ENCODE data around the gene TDRD7.

TDRD7 gene, protein sequence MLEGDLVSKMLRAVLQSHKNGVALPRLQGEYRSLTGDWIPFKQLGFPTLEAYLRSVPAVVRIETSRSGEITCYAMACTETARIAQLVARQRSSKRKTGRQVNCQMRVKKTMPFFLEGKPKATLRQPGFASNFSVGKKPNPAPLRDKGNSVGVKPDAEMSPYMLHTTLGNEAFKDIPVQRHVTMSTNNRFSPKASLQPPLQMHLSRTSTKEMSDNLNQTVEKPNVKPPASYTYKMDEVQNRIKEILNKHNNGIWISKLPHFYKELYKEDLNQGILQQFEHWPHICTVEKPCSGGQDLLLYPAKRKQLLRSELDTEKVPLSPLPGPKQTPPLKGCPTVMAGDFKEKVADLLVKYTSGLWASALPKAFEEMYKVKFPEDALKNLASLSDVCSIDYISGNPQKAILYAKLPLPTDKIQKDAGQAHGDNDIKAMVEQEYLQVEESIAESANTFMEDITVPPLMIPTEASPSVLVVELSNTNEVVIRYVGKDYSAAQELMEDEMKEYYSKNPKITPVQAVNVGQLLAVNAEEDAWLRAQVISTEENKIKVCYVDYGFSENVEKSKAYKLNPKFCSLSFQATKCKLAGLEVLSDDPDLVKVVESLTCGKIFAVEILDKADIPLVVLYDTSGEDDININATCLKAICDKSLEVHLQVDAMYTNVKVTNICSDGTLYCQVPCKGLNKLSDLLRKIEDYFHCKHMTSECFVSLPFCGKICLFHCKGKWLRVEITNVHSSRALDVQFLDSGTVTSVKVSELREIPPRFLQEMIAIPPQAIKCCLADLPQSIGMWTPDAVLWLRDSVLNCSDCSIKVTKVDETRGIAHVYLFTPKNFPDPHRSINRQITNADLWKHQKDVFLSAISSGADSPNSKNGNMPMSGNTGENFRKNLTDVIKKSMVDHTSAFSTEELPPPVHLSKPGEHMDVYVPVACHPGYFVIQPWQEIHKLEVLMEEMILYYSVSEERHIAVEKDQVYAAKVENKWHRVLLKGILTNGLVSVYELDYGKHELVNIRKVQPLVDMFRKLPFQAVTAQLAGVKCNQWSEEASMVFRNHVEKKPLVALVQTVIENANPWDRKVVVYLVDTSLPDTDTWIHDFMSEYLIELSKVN

DNA sequence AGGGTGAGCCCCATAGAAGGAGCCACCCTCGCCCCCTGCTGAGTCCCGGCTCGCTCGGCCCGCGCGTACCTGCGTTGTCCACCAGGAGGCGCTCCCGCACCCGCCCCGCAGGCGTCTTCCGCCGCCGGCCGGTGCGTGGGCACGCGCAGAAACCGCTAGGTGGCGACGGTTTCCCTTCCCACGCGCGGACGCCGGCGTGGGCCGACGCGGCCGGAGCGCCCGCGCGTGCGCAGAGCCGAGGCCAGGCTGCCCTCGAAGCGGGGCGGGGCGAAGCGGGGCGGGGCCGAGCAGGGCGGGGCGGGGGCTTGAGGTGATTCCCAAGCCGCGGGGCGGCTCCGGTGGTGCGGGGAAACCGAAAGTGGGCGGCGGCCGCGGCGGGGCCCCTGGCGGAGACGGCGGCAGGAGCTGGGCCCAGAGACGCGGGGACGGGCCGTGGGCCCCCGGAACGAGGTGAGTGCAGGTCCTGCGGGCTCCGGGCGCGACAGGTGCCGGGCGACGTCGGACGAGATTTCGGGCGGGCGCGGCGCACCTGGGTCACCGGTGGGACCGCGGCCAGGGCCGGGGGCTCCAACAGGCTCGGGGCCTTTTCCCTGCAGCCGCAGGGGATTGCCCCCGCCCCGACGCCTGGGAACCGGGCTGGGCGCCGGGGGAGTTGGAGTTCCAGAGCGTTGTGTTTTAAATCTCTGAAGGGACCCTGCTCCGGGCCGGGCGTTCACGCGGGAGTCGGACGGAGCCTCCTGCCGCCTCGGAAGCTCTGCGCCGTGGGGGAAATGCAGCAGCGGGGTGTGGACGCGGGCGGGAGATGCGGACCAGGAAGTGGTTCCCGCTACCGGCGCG, at the start of gene TDRD7:
TSS of gene TDRD7 (plus strand) at position 308 of the 837 bp plus-strand sequence. CDS start 16,370 bp downstream, outside the sequence.
- DNase-seq (ENCODE audit: low spot score), result peak; percentile 94

DNA sequence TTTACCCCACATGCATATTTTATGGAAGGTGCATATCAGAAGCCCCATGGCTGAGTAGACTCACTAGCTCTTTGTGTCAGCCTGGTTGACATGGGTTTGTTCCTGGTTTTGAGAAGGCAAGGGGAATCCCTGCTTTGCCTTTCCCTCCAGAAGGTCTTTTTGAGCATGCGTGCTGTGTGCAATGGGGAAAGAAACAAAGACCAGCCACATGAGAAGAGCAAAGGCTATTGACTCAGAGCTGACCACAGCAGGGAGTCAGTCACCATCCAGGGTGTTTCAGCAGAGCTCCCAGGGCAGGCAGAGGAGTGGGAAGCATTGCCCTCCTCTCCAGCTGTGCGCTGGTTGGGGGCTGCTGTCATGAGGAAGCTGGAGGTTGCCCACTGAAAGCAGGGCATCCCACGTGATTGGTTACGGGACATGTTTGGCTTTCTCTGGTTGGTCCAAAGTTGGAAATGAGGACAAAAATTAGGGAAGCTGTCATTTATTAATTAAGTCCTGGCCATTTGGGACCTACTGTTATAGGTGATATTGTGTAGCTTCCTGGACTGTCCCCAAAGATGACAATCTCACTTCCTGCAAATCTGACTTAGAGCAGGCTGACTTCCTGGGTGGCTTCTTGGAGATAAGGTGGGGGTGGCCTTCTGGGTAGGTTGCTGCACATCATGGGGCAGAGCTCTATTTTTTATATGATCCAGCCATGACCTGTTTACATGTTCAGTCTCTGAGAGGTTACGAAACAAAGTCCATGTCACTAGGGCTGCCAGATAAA, 48.9 kb upstream of the TDRD7 start:
- no peak for DNase-seq (ENCODE audit: low spot score)

GRCh38 chr9:97363661-97364299, 48.1 kb upstream of the TDRD7 start:
- no peak for DNase-seq (ENCODE audit: low spot score)

- DNase-seq (ENCODE audit: low spot score), result no peak
Measured at GRCh38 chr9:97364769-97365490, 47.0 kb upstream of the TDRD7 start.

GRCh38 chr9:97365634-97366033, 46.3 kb upstream of the TDRD7 start:
- DNase-seq (ENCODE audit: low spot score), result no peak

DNA sequence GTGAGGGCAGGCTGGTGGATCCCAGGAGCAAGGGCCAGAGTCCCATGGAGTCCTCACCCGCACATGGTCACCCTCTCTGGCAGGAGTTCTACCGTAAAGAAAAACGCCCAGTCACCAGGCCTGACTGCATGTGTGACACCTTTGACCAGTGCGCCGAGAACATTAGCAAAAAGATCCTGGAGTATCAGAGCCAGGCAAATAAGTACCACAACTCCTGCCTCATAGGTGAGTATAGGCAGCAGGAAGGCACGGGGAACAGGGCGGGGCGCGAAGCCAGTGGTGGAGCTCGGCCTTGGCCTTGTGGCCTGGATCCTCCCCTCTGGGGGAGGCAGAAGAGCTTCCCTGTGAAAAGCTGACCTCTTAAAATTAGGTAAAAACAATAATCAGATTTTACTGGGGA, 45.4 kb upstream of the TDRD7 start:
- DNase-seq (ENCODE audit: low spot score), result peak; percentile 55

GRCh38 chr9:97366889-97367288, 45.0 kb upstream of the TDRD7 start:
- peak; percentile 25 for DNase-seq (ENCODE audit: low spot score)

DNA sequence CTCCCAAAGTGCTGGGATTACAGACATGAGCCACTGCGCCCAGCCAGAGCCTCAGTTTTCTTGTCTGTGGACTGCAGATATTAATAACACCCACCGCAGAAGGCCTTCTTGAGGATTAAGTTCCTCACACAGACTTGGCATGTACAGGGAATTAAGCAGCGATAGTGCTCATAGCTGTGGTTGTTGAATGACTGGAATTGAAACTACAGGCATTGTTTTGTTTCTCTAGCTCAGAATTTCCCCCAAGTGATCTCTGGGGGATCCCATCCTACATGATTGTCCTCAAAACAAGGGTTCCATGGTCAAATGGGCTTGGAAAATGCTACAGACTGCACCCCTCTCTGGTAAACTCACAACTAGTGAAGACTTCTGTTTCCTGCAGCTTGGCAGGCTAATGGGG, 44.2 kb upstream of the TDRD7 start:
- no peak for DNase-seq (ENCODE audit: low spot score)

DNA sequence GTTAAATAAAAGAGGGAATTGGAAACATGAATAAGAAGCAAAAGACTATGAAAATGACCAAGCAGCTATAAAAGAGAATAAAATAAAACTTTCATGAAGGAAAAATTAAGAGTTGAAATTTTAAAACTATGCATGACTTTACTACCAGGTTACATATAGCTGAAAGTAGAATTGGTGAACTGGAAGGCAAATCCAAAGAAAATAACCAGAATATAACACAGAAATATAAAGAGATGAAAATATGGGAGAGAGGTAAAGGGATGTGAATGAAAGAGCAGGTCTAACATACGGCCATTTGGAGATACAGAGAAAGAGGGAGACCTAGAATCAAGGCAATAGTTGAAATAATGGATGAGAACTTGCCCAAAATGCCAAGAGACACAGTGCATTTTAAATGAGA, 42.9 kb upstream of the TDRD7 start:
- no peak for DNase-seq (ENCODE audit: low spot score)

GRCh38 chr9:97372580-97372979, 39.3 kb upstream of the TDRD7 start:
- DNase-seq (ENCODE audit: low spot score), result no peak

GRCh38 chr9:97373331-97373730, 38.6 kb upstream of the TDRD7 start:
- no peak for DNase-seq (ENCODE audit: low spot score)

DNA sequence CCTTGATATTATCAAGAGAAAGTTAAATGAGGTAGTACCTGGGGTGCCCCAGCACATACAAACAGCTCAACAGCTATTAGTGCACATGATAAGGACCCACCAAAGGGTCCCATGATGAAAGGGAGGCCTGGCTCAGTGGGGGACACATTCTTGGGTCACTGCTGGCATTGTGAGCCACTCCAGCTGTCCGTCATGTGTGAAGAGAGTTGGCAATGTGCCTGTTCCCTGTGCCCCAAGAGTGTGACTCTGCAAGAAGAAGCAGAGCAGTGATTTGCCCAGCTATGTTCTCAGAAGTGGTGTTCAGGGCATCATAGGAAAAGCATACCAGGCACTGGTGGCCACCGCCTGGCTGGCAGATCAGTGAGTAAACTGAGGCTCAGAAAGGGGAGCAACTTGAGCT, 37.1 kb upstream of the TDRD7 start:
- DNase-seq (ENCODE audit: low spot score), result no peak

- DNase-seq (ENCODE audit: low spot score), result no peak
Measured at GRCh38 chr9:97376902-97377301, 35.0 kb upstream of the TDRD7 start.

DNA sequence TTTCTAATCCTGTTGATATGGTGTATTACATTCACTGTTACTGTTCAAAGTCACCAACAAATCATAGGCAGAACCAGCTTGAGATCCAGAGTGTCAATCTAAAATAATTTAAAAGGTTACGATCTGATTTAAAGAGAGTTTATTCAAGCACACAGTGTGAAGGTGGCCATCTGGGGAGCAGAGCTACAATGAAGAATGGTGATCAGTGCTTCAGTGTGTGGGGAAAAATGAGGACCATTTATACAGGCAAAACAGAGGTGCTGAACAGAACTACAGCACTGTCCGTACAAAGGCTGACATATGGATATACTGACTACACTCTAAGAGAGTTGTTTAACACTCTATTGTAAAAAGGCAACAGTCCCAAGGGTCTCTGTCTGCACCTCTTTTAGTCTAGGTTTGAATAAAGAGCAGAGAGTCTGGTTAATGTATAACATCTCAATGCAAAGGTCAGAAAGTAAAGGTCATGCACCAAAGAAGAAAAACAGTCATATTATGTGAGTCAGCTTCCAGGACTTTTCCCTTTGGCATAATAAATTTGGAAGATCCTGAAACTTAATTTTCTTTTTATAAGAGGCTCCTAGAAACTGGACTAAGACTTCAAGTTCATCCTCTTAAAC, 29.7 kb upstream of the TDRD7 start:
- DNase-seq (ENCODE audit: low spot score), result peak; percentile 62

DNA sequence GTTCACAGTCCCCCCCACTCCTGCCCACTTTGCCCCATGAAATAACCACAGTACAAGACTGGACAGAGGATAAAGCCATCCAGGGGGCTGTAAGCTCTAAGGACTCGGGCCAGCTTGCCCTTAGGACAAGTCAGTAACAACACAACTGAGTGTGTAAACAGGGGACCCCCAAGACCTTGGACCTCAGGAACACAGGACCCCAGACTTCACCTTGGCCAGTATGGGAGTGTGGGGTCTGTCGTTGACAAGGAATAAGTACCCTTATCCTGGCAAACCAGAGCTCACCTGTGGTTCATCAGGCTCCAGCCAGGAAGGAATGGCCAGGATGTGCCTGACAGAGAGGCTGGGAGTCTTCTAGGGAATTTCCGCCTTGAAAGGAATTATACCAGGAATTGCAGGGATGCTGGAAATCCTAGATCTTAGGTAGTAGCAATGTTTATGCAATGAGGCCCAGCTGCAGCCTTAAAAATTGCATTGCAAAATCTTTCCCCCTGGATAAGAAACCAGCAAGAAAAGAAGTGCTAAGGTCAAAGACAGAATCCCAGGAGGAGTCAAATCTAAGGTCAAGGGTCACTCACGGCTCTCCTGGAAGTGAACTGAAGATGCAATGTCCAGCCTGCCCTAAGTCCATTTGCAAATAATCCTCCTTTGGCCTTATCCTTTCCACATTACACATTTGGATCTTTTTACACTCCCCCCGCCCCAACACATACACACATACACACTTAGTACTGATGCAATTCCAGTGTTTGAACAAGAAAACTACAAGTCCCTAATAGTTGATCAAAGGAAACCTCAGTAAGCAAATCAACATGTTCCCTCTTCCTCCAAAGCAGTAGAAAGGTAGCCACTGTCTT, 27.3 kb upstream of the TDRD7 start:
- no peak for DNase-seq (ENCODE audit: low spot score)

- no peak for DNase-seq (ENCODE audit: low spot score)
Measured at GRCh38 chr9:97385626-97386264, 26.2 kb upstream of the TDRD7 start.

- DNase-seq (ENCODE audit: low spot score), result peak; percentile 35
Measured at GRCh38 chr9:97386265-97386633, 25.6 kb upstream of the TDRD7 start.
